A673 (cell line): ENCODE measurements around the gene STIMATE.

Experiments
- CTCF ChIP-seq: fragments of 300-800, 200-600 bp; sonication (generic); conservative IDR thresholded peaks from 2 replicates; pipeline ENCODE4 v1.5.1; 2017; ENCODE audit warnings: low read depth, mild to moderate bottlenecking, antibody characterized with exemption, low read length, moderate library complexity, mixed read lengths
- EZH2 ChIP-seq: fragments of 200-600 bp; sonication (generic); IDR thresholded peaks from 2 replicates; pipeline ENCODE4 v1.6.1; 2017; ENCODE audit warnings: borderline replicate concordance, low read depth, mild to moderate bottlenecking, mixed read lengths, antibody characterized with exemption, low read length; ENCODE audit not compliant: poor library complexity, severe bottlenecking

DNA sequence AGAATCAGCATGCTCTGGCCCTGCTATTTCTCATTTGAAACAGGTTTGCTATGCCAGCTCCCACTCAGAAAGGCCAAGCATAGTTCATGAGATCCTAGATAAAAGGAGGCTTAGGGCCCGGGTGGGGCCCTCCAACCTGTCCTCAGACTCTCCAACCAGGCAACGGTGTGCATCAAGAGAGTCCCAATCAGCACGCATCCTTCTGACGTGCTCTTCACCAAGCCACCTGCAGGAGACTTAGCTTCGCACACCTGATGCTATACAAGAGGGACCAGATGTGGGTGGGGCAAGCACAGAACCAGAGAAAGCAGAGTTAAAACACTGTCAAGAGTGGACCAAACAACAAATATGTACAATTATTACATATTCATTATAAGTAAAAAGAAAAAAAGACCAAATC, 17.3 kb downstream of the STIMATE start:
- no peak for TF ChIP-seq CTCF
- TF ChIP-seq EZH2 = no peak
